ENCODE data around the gene RBP5.

GRCh38 chr12:7078163-7078562 is 50.5 kb downstream of the RBP5 start:
- no peak for TF ChIP-seq EP300 (IDR thresholded peaks at IDR 0.05; ENCODE audit: borderline replicate concordance)
- no peak for TF ChIP-seq MAX (IDR thresholded peaks at IDR 0.05)
- no peak for TF ChIP-seq YY1 (IDR thresholded peaks at IDR 0.05; ENCODE audit: low read depth)
- TF ChIP-seq CEBPB (IDR thresholded peaks at IDR 0.05): no peak
- no peak for TF ChIP-seq ZBTB7A (IDR thresholded peaks at IDR 0.05; ENCODE audit: low read depth)
- no peak for TF ChIP-seq RAD21 (IDR thresholded peaks at IDR 0.05; ENCODE audit: low read depth)

All from Ishikawa (cell line).